Stromal cell of bone marrow (primary cell): ENCODE measurements around the gene UBR2.
"Not testable (repeated sequence)": the region's sequence is repeated elsewhere in the genome, so short reads cannot be mapped to it uniquely, and the experiment has no call there.

Experiments used
- DNase-seq: peaks from one replicate; pipeline ENCODE4 v3.0.0-alpha.2; 2012; ENCODE audit warnings: low read depth

The UBR2 gene

DNA sequence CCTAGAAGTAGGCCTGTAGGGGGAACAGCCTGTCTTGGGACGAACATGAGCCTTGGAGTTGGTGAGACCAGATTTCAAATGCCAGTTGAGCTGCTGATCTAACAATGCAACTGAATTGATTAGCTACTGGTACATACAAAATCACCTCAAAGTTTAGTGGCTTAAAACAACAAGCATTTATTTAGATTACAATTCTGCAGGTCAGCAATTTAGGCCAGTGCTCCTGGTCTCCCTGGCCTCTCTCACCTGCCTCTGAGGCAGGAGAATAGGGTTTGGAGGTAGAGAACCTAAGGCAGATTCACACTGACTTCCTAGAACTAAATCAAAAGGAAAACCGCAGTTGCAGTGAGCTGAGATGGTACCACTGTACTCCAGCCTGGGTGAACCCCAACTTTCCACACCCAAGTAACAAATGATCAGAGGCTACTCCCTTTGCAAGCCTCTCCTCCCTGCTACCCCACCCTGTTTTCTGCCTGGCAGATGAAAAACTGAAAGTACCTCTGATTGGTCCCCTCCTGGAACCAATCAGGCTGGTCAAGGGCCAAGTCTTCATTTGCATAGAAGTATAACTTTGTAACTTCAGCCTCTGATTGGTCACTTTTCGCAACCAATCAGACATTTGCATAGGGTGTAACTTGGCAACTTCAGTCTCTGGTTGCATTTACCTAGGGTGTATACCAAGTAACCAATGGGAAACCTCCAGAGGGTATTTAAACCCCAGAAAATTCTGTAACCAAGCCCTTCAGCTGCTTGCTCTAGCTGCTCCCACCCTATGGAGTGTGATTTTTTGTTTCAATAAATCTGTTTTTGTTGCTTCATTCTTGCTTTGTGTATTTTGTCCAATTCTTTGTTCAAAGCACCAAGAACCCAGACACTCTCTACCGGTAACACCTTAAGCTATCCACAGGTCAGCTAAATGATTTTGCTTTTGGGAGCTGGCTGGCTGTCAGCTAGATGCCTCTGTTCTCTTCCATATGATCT, 8.1 kb upstream of the UBR2 start:
- DNase-seq: no peak

DNA sequence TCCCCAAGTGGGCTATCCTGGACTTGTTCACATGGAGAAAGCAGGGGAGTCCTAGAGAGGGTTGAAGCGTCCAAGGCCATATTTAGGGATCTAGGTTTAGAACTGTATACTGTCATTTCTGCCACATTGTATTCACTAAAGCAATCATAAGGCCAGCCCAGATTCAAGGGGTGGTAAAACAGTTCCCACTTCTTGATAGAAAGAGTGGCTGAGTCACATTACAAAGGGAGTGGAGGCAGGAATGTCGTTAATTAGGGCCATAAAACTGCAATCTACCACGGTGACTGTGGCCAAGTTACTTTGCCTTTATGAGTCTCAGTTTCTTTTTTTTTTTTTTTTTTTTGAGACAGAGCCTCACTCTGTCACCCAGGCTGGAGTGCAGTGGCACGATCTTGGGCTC, 7.4 kb upstream of the UBR2 start:
- no peak for DNase-seq

DNA sequence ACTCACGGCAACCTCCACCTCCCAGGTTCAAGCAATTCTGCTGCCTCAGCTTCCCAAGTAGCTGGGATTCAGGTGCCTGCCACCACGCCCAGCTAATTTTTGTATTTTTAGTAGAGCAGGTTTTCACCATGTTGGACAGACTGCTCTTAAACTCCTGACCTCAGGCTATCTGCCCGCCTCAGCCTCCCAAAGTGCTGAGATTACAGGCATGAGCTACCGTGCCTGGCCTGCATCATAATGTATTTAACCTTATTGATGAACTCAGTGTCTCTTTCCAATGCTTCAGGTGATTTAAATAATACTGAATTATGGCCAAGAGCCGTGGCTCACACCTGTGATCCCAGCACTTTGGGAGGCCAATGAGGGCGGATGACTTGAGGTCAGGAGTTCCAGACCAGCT, 4.6 kb upstream of the UBR2 start:
- DNase-seq: not testable (repeated sequence)

DNA sequence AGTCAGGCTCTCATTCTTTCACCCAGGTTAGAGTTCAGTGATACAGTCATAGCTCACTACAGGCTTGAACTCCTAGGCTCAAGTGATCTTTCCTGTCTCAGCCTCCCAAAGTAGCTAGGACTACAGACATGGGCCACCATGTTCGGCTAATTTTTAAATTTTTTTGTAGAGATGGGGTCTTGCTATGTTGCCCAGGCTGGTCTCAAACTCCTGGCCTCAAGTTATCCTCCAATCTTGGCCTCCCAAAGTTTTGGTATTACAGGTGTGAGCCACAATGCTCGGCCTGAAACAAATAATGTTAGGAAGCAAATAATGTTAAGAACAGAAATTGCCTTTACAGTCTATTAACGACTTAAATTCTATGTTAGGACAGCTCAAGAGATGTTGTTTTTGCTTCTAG, 1.8 kb upstream of the UBR2 start:
- no peak for DNase-seq

DNA sequence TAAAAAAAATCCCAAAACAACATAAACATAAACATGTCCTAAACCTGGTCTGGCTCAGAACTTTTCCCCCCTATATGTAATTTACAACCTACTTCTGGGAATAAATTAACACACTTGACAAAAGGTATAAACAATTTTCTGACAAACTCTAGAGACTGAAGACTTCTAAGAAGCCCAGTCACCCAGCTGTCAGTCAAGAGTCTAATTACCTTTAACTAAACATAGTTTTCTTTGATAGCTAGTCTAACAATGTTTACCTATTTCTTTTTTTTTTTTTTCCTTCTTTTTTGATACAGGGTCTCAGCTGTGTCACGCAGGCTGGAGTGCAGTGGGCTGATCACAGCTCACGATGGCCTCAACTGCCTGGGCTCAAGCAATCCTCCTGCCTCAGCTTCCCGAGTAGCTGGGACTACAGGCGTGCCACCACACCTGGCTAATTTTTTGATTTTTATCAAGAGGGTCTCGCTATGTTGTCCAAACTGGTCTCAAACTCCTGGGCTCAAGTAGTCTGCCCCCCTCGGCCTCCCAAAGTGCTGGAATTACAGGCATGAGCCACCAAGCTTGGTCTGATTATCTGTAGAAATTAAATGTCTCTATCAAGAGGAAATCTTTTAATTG, 932 bp upstream of the UBR2 start:
- no peak for DNase-seq

DNA sequence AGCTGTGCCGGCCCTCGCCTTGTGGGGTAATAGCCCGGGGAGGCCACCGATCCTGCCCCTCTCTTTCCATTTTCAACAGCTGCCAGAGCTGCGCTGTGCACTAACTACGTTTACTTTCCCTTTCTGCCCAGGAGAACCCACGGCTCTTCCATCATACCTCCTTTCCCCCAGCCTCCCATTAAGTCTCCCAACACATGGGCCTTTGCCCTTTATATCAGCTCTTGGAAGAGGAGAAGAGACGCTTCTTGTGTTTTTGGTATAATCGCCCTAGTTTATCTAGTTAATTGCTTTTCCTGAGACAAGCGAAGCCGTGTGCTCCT, 637 bp downstream of the UBR2 start:
- DNase-seq: no peak

DNA sequence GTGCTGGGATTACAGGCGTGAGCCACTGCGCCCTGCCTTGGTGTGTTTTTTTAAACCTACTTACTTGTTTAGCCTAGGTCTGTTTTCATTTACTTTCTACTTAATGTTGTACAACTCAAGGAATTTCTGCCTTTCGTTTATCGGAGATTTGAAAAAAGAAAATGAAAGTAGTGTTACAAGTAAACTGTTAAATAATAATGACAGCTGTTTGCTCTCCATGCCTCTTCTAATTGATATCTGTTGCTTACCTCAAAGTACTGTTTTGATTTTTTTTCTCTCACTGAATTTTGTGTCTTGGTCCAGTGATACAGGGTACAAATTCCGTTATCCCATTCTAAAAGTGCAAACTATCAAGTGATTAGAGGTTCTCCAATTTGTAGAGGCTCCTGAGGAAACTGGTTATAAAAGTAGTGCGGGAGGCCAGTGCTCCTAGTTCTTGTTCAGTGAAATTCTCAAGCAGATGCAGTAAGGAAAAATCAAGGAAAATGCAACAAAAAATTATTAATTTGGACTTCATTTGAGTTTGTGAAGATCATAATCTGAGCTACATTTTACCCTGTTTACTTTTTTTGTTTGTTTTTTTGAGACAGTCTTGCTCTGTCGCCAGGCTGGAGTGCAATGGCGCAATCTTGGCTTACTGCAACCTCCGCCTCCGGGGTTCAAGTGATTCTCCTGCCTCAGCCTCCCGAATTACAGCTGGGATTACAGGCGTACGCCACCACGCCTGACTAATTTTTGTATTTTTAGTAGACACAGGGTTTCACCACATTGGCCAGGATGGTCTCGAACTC, 2.2 kb downstream of the UBR2 start:
- DNase-seq: no peak

DNA sequence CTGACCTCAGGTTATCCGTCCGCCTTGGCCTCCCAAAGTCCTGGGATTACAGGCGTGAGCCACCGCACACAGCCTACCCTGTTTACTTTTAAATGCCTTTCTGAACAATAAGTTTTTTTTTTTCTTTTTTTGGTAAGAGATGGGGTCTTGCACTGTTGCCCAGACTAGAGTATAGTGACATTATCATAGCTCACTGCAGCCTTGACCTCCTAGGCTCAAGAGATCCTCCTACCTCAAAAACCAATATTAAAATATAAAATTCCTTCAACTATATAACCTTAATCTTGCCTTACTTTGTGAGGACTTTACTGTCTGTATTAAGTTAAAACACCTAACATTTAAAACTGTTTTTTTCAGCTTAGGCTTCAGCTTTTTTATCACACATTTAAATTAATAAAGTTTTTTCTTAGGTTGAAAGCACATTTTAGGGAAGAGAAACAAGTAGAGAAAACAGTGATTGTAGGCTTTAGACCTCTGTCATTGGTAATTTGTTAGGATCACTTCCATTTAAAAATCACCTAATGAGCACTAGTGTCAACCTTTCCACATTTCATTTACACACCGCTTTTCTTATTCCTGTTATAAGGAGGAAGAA, 2.9 kb downstream of the UBR2 start:
- DNase-seq: no peak

DNA sequence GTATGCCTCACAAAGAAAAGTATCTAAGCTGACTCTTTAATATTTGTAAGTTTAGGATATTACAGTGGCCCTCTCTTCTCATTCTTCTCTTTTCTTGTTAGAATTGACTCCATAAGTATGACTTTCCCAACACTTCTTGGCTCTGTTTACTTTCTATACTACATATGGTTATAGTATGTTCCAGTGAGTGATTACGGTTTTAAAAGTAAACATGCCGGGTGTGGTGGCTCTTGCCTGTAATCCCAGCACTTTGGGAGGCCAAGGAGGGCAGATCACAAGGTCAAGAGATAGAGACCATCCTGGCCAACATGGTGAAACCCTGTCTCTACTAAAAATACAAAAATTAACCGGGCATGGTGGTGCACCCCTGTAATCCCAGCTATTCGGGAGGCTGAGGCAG, 3.4 kb downstream of the UBR2 start:
- not testable (repeated sequence) for DNase-seq

DNA sequence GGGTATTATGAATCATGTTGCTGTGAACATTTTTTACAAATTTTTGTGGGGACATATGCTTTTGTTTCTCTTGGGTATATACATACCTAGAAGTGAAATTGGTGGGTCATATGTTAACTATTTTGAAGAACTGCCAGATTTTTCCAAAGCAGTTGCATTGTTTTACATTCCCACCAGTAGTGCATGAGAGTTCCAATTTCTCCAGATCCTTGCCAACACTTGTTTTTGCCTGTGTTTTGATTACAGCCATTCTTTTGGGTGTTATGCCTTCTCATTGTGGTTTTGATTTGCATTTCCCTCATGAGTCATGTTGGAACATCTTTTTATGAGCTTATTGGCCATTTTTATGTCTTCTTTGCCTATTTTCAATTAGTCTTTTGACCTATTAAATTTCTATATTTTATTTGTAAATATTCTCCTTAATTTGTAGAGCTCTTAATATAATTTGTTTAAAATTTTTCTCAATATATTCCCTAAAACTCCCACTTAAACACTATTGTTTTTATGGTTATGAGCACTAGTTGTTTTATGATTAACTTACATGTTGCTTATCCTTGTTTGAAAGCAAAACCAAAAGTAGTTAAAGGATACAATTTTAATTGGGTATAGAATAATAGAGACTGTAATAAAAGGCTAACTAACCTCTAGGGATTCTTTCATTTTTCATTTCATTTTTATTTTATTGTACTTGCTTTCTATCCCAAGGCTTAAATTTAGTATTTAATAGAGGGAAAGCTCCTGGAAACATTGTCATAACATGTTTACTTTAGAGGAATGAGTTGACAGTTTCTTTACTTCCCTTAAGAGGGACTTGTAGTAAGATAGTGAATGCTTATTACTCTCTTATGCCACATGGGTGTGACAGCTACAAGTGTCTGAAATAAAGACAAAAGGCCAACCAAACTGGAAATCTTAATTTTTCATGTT, 5.5 kb downstream of the UBR2 start:
- DNase-seq: peak; percentile 66

DNA sequence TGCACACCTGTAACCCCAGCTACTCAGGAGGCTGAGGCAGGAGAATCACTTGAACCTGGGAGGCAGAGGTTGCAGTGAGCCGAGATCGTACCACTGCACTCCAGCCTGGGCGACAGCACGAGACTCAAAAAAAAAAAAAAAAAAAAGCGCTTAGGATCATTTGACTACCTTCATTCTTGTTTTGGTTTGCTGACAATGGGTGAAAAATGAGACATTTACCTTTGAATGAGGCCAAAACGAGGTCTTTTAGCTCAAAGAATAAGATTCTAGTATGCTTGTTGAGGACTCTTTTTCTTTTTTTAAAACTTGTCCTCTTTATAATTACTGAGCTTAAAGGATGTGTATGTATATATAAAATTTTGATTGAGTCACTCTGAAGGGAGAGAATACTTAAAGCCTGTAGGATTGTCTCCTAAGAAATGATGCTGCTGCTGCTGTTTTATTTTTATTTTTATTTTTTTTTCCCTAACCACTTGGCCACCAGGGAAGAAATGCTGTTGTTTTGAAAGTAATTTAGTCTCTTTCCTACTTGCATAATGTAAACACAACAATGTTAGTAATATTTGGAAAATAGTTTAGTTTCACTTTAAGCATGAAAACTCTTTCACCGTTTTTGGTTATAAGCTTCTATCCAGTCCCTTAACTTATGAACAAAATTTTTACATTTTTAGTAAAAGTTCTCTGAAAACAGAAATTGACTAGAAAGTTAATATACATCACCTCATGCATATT, 7.9 kb downstream of the UBR2 start:
- no peak for DNase-seq

DNA sequence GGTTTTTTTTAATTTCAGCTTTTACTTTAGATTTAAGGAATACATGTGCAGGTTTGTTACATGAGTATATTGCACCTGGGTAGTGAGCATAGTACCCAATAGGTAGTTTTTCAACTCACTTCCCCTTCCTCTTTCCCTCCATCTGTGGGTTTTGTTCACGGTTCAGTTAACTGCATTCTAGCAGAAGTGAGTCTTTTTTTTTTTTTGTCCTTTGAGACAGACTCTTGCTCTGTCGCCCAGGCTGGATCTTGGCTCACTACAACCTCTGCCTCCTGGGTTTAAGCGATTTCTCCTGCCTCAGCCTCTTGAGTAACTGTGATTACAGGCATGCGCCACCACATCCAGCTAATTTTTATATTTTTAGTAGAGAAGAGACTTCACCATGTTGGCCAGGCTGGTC, 8.7 kb downstream of the UBR2 start:
- no peak for DNase-seq

DNA sequence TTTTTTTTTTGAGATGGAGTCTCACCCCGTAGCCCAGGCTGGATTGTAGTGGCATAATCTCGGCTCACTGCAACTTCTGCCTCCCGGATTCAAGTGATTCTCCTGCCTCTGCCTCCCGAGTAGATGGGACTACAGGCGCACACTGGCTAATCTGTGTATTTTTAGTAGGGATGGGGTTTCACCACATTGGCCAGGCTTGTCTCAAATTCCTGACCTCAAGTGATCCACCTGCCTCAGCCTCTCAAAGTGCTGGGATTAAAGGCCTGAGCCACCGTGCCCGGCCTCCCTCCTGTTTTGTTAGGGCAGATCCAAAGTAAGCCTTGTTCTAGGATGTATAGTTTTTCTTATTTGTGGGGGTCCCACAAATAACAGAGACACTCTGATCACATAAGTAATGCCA, 12.7 kb downstream of the UBR2 start:
- not testable (repeated sequence) for DNase-seq

DNA sequence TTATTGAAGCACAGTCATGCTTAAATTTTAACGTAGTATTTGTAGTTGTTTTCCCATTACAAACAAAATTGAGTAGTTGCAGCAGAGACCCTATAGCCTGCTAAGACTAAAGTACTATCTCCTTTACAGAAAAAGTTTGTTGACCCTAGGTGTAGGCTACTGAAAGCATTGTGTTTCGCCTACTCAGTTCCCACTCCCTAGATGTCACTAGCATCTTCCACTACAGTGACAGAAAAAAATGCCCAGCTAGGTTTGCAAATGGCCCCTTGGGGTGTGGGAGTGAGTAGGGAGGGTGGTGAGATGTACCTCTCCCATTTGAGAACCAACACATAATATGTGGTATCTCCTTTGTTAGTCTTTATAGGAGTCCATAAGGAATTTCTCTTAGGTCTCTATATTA, 34.5 kb downstream of the UBR2 start:
- no peak for DNase-seq

DNA sequence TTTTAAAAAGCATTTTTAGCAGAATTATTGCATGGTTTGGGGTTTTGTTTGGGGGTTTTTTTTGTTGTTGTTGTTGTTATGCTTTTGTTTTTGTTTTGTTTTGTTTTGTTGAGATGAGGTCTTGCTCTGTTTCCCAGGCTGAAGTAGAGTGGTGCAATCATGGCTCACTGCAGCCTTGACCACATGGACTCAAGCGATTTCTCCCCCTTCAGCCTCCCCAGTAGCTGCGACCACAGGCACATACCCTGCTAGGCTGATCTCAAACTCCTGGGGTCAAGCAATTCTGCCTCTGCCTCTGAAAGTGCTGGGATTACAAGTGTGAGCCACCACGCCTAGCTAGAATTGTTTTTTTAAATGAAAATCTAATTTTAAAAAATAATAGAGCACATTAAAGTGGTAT, 35.7 kb downstream of the UBR2 start:
- DNase-seq: no peak

DNA sequence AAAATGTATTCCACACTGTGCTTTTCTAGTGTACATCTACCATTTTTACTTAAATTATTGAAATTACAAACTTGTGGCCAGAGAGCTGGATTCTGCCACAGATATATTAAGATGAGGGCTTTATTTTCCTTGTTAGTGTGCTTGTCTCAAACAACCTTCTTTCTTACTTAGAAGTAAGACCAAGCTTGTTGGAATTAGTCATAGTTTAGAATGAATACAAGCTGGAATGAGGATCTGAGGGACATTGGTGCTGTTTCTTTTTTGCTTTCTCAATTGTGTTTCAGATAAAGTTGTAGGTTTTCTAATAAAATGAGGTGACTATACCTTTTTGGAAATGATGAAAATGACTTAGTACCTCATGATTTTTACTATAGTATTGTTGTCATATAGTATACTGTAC, 40.3 kb downstream of the UBR2 start:
- no peak for DNase-seq

DNA sequence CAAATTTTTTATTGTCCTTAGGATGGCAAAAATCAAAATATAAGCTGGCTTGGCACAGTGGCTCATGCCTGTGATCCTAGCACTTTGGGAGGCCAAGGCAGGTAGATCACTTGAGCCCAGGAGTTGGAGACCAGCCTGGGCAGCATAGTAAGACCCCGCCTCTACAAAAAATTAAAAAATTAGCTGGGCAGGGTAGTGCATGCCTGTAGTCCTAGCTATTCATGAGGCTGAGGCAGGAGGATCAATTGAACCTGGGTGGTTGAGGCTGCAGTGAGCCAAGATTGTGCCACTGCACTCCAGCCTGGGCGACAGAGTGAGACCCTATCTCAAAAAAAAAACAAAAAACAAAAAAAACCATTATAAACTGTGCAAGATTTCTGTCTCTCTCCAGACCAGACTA, 40.9 kb downstream of the UBR2 start:
- not testable (repeated sequence) for DNase-seq

DNA sequence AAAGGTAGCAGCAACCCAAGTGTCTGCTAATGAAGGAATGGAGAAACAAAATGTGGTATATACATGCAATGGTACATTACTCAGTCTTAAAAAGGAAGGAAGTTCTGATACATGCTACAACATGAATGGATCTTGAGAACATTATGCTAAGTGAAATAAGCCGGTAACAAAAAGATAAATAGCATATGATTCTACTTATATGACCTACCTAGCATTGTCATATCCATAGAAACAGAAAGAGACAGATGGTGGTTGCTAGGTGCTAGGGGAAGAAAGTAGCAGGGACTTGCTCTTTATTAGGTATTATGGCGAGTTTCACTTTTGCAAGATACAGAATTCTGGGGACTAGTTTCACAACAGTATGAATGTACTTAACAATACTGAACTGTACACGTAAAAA, 46.6 kb downstream of the UBR2 start:
- no peak for DNase-seq

DNA sequence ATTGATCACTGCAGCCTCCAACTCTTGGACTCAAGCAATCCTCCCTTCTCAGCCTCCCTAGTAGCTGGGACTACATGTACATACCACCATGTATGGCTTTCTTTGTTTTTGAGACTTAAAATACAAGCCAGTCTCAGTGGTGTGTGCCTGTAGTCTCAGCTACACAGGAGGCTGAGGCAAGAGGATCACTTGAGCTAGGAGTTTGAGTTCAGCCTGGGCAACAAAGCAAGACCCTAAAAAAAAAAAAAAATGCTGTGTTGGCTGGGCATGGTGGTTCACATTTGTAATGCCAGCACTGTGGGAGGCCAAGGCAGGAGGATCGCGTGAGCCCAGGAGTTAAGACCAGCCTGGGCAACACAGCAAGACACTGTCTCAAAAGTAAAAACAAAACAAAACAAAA, 51.7 kb downstream of the UBR2 start:
- DNase-seq: no peak

DNA sequence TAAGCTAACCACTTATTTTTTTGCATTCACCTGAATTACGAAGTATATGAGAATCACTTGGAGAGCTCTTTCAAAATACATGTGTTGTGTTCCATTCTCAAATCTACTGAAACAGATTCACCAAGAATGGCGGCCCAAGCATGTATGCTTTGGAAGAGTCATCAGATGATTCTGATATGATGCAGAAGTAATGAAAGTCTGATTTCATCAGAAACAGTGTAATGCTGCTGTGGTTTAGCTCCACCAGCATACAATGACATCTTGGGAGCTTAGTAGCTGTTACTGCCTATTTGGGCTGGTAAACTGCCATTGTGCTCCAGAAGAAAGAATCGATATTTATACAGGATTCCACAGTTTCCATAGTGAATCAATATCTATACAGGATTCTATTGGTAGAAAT, 52.9 kb downstream of the UBR2 start:
- peak; percentile 33 for DNase-seq

DNA sequence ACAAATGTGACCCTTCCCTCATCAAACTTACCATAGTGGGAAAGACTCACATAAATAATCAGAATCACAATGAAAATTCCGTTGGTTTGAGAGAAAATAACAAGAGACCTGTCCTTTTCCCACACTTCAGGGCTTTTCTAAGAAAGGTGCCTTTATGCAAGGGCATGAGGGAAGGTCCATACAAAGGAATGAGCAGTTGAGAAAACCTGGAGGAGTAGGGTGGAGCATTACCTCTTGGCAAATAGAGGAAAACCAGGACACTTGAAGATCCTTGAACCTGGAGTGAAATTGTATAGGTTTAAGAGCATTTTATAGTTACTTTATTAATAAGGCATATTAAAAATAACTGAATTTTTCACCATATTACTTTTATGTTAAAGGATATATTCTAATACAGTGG, 54.3 kb downstream of the UBR2 start:
- no peak for DNase-seq
